ENCODE results near the gene SLC9B2. TPM values are rescaled to one million over a fixed set of nuclear protein-coding genes. Genes with fewer than 3 reads are reported as not detected.

SLC9B2 gene
- total RNA-seq, 3 donors from 2014 or later, result 41.7 to 47.0 (median 44.4) TPM

Other genes starting within 250 kb of the SLC9B2 start
- 100 to 1,000 TPM; 575 to 579 (median 577) TPM for gene UBE2D3, start 249.2 kb downstream of the SLC9B2 start, total RNA-seq
- 10 to 100 TPM; 29.0 to 36.9 (median 29.1) TPM for gene CISD2, start 207.8 kb downstream of the SLC9B2 start, total RNA-seq
- gene SLC9B1, start 57.1 kb downstream of the SLC9B2 start, total RNA-seq, result under 1 TPM; 0.47 to 0.68 (median 0.56) TPM
- 1 to 10 TPM; 6.7 to 9.0 (median 7.3) TPM for gene BDH2, start 23.1 kb upstream of the SLC9B2 start, total RNA-seq
- 1 to 10 TPM; 1.6 to 3.4 (median 2.6) TPM for gene CENPE, start 121.6 kb upstream of the SLC9B2 start, total RNA-seq